A549 treated with RU486 at 1 μM for 4 hours (cell line): ENCODE data around the gene GALP. TPM values are rescaled to one million over a fixed set of nuclear protein-coding genes. Genes with fewer than 3 reads are reported as not detected.

Experiments
- total RNA-seq: library from RNA; stranded (reverse); fragments of 200-300 nt; extraction: Qiagen RNA extraction; gene quantifications from 5 replicates; pipeline ENCODE4 v1.2.3, GENCODE V29; 2022; ENCODE audit warnings: low read depth

GALP gene
- total RNA-seq: not detected in 5 replicates

DNA sequence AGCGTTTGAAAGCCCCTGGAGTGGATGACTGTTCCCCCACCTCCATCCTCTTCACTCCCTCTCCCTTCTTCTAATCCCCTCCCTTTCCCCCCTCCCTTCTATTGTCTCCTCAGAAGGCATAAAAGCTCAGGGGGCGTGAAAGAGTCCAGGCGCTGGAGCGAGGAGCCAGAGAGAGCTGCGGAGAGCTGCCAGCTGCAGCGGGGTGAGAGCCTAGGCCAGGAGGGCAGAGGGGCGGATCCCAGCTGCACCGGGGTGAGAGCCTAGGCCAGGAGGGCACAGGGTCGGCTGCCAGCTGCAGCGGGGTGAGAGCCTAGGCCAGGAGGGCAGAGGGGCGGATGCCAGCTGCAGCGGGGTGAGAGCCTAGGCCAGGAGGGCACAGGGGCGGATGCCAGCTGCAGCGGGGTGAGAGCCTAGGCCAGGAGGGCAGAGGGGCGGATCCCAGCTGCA, at the start of gene GALP:
Gene GALP, plus strand, starts transcription at position 148 of the 447 bp plus-strand sequence. CDS start 1,101 bp downstream, outside the sequence.

GRCh38 chr19:56140583-56141416, 35.0 kb upstream of the GALP start, which contains the start of gene ZNF444:
Gene ZNF444 (plus strand): TSS chr19:56141287. CDS start chr19:56146912, 5,625 bp downstream.

DNA sequence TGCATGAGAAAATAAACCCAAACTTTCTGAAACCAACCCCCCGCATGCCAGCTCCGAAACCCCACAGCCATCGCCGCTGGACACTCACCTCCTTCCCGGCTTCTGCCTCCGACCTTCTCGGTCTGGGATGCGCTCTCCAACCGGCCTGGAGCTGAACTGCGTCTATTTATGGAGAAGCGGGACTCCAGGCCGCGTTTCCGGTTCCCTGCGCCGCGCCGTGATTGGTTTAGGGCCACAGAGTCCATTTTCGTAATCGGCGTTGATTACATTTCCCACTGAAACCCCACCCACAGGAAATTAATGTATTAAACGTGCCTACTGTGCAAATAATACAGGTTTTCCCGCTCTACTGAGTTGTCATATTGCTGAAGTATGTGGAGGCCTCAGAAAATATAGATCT, 21.8 kb downstream of the GALP start, which contains the start of gene ZSCAN5B:
Gene ZSCAN5B, minus strand, starts transcription at position 138 of the 400 bp plus-strand sequence. CDS start 4,731 bp downstream, outside the sequence.

DNA sequence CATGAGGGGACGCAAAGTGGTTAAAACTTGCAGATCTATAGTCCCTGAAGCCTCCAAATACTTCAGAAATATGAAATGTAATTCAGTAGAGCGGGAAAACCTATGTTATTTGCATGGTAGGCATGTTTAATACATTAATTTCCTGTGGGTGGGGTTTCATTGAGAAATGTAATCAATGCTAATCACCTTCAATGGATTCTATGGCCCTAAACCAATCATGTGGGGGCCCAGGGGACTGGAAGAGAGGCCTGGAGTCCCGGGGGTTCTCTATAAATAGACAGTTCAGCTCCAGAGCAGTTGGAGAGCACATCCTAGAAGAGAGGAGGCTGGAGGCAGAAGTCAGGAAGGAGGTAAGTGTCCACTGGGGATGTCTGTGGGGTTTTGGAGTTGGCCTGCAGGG, 26.2 kb downstream of the GALP start, which contains the start of gene ZSCAN5C:
Gene ZSCAN5C, plus strand, starts transcription at position 301 of the 400 bp plus-strand sequence. CDS start 3,641 bp downstream, outside the sequence.

Other genes with a start within 250 kb of the GALP start
- not detected in 5 replicates for gene NLRP13, start 243.7 kb upstream of the GALP start, total RNA-seq
- not detected in 5 replicates for gene NLRP8, start 228.2 kb upstream of the GALP start, total RNA-seq
- not detected in 5 replicates for gene NLRP5, start 189.2 kb upstream of the GALP start, total RNA-seq
- 26.1 to 51.6 TPM (median 50.0 TPM) in 5 replicates for gene ZNF787, start 54.7 kb upstream of the GALP start, total RNA-seq
- 18.1 to 32.0 TPM (median 29.4 TPM) in 5 replicates for gene ZNF444, start 34.7 kb upstream of the GALP start, total RNA-seq
- gene ZSCAN5B, start 21.8 kb downstream of the GALP start, total RNA-seq: 0.06 TPM in 1 of 5 replicates, not detected in the others
- gene ZSCAN5C, start 26.3 kb downstream of the GALP start, total RNA-seq: not detected in 5 replicates
- gene EDDM13, start 96.7 kb downstream of the GALP start, total RNA-seq: not detected in 5 replicates
- 5.7 to 9.2 TPM (median 8.8 TPM) in 5 replicates for gene ZSCAN5A, start 138.8 kb downstream of the GALP start, total RNA-seq
- gene ZNF582, start 217.5 kb downstream of the GALP start, total RNA-seq: 0.95 to 1.3 TPM (median 1.1 TPM) in 5 replicates
- 2.0 to 2.7 TPM (median 2.3 TPM) in 5 replicates for gene ZNF583, start 228.3 kb downstream of the GALP start, total RNA-seq